WI38 (cell line): ENCODE results near the gene F10.

ENCODE experiments used
- H3K4me3 ChIP-seq: 2 replicates; pipeline ENCODE4 v1.5.1; 2011; ENCODE audit warnings: low read depth, mild to moderate bottlenecking, control low read depth, low read length
- CTCF ChIP-seq: IDR thresholded peaks from 2 replicates; pipeline ENCODE4 v1.5.1; 2012; ENCODE audit warnings: low read depth, mild to moderate bottlenecking, control low read depth, low read length

F10 gene

GRCh38 chr13:113162783-113163685, 40.4 kb downstream of the F10 start:
- TF ChIP-seq CTCF = no peak
- no peak overlapping the region for H3K4me3 ChIP-seq

GRCh38 chr13:113164492-113164891, 41.9 kb downstream of the F10 start:
- H3K4me3 ChIP-seq = no peak overlapping the region
- no peak for TF ChIP-seq CTCF

DNA sequence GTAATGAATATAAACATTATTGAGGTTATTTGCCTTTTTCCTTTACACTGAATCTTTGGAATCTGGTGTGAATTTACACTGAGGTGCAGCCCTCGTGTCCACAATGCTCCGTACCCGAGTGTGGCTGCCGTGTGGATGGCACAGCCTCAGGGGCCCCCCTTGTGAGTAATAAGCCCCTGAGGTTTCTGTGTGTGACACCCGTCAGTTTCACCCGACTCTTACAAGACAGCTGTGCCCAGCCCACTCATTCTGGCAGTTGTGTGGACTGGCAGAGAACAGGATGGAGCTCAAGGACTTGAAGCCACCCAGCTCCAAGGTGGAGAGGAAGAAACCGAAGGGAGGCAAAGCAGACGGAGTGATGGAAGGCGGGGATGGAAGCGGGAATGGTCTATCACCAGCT, 43.7 kb downstream of the F10 start:
- no peak for TF ChIP-seq CTCF
- H3K4me3 ChIP-seq = no peak overlapping the region

DNA sequence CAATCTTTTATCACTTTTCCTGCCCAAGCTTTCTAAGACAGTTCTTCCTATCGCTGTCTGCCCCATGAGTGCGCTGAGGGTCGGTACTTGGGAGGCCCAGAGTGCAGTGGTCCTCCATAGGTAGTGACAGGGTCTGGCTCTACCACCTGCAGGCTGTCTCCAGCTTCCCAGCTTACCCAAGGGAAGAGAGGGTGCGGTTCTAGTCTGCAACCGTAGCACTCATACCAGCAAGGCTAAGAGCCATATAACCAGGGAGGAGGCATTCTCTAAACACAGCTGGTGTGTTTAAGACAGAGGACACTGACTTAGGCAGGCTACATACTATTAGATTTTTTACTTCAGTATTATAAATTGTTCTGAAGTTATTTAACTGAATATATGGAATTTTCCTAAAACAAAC, 44.1 kb downstream of the F10 start:
- no peak overlapping the region for H3K4me3 ChIP-seq
- no peak for TF ChIP-seq CTCF

DNA sequence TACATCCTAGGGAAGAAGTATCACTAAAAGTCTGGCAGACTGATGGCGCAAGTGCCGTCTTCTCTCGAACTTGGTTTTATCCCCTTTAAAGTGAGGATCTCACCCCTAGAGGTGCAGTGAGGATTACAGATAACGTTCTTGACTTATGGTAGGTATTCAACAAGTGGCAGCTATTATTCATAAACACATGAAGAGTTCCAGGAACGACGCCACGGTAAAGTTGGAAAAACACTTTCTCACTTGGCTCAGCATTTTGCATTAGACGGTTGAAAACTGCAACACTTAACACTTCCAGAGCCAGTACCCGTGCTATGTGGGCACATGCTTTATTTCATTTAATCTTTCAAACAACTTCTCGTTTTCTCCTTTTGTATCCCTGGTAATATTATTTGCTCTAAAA, 44.6 kb downstream of the F10 start:
- TF ChIP-seq CTCF = no peak

GRCh38 chr13:113167575-113167974, 45.0 kb downstream of the F10 start:
- no peak overlapping the region for H3K4me3 ChIP-seq
- TF ChIP-seq CTCF = no peak

More for the DNA sequence above, 44.6 kb downstream of the F10 start:
- H3K4me3 ChIP-seq = no peak overlapping the region

DNA sequence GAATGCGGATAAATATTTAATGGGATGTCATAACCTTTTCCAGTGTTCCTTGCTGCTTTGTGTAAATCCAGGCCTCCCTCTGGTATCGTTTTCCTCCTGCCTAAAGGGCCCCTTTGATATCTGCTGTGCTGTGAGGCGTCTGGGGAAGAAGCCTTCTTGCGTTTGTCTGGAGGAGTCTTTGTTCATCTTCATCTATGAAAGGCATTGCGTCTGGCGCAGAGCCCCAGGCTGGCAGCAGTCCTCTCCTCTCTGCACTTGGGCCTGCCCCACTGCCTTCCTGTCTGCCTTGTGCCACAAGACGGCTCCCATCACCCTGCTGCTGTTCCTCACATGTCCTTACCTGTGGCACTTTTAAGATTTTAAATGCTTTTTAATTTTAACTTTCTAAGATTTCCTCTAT, 45.6 kb downstream of the F10 start:
- TF ChIP-seq CTCF = no peak

More for the DNA sequence above, 45.6 kb downstream of the F10 start:
- H3K4me3 ChIP-seq = no peak overlapping the region
